HG03103 (cell line): ENCODE results near the gene MED15.
"Not testable (repeated sequence)": the region's sequence is repeated elsewhere in the genome, so short reads cannot be mapped to it uniquely, and the experiment has no call there.

Source experiments
- ATAC-seq: cut with Tn5 transposase; IDR thresholded peaks from one replicate; pipeline ENCODE4 v1.9.1; 2021; ENCODE audit warnings: low read depth; ENCODE audit not compliant: unreplicated experiment

MED15 gene

DNA sequence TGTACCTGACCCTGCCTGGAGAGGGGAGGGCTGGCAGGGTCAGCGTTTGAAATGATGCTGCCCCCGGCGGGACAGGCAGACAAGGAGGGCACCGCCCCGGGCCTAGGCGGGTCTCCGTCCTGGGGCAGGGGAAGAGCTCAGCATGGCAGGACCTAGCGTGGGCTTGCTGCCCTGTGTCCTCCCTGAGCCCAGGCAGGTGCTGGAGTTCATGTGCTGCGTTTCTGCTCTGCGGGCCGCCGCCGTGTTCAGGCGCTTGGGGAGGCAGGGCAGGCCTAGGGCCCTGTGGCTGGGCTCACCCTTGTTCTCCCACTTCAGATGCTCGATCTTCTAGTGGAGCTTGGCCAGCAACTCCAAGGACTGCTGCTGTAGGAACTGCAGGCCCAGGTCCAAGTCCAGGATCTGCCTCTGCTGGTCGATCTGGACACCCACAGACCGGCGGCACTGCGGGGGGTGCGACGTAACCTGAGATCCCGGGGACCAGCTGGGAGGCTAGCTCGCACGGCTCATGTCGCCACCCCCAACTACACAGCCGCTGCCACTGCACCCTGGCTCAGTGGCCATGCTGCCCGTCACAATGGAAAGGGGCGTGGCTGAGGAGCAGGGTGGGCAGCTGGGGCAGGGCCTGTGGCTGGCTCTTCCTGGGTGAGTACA lies 84.4 kb downstream of the MED15 start:
- ATAC-seq, result no peak

DNA sequence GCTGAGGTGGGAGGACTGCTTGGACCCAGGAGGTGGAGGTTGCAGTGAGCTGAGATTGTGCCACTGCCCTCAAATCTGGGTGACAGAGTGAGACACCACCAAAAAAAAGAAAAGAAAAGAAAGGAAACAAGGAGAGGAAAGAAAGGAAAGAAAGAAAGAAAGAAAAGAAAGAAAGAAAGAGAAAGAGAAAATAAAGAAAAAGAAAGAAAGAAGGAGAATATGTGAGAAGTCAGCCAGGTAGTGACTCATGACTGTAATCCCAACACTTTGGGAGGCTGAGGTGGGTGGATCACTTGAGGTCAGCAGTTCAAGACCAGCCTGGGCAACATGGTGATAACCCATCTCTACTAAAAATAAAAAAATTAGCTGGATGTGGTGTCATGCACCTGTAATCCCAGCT lies 86.6 kb downstream of the MED15 start:
- ATAC-seq, result not testable (repeated sequence)

DNA sequence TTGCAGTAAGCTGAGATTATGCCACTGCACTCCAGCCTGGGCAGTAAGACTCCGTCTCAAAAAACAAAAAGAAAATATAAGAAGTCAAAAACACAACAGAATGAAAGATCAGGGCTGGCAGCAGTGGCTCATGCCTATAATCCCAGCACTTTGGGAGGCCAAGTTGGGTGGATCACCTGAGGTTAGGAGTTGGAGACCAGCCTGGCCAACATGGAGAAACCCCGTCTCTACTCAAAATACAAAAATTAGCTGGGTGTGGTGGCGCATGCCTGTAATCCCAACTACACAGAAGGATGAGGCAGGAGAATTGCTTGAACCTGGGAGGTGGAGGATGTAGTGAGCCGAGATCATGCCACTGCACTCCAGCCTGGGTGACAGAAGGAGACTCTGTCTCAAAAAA lies 87.1 kb downstream of the MED15 start:
- ATAC-seq, result not testable (repeated sequence)

DNA sequence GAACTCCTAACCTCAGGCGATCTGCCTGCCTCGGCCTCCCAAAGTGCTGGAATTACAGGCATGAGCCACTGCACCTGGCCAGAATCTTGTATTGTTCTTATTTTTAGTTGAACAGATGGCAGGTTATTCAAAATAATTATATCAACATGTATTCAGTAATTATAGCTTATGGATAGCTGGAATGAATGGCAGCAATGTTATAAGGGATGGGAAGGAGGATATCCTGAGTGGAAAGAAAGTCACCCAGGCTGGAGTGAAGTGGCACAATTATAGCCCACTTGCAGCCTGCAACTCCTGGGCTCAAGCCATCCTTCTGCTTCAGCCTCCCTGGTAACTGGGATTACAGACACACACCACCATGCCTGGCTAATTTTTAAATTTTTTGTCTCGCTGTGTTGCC lies 88.1 kb downstream of the MED15 start:
- no peak for ATAC-seq

DNA sequence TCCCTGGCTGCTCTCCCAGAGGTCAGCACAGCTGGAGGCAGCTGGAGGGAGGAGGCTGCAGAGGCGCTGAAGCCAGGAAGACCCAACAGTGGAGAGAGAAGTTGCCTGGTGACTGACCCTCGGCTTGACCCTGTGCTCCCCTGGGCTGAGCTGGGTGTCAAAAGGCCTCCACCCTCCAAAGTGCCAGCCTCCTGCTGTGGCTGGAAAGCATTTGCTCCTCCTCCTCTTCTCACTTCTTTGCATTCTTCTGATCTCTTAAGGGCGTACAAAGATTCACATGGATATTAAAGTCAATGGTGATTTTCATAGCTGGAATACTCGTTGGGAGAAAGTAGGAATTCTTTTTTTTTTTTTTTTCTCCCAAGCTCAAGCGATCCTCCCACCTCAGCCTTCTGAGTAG lies 91.7 kb downstream of the MED15 start:
- no peak for ATAC-seq

DNA sequence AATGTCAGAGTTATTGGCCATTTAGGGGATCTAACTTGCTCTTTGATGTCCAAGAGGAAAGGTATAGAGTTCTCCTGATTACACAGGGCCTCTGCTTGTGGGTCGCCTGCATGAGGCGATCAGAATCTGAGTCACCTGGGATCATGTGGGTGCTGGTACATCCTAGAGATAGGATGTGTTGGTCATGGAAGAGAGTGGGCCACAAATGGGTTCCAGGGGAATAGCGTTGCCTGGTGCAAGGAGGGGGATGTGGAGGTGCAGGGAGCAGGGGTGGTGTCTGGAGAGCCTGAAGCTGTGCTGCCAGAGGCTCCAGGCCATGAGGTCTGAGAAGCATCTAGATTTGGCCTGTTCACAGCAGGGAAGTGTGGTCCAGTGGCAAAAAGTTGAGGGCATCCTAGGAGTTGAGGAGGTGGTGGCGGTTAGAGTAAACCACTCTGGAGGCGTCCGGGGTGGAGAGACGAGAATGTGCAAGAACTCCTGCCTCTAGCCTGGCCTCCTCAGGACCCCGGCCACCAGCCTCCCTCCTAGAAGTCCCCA lies 92.8 kb downstream of the MED15 start:
- ATAC-seq, result no peak

DNA sequence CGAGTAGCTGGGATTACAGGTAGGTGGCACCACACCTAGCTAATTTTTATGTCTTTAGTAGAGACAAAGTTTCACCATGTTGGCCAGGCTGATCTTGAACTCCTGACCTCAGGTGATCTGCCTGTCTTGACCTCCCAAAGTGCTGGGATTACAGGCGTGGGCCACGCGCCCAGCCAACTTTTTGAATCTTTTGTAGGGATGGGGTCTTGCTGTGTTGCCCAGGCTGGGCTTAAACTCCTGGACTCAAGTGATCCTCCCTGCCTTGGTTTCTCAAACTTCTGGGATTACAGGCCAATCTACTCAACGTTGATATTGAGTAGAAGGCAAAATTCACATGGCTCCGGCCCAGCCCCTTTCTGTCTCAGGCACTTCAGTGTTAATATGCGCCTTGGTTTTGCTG lies 93.9 kb downstream of the MED15 start:
- ATAC-seq, result no peak

DNA sequence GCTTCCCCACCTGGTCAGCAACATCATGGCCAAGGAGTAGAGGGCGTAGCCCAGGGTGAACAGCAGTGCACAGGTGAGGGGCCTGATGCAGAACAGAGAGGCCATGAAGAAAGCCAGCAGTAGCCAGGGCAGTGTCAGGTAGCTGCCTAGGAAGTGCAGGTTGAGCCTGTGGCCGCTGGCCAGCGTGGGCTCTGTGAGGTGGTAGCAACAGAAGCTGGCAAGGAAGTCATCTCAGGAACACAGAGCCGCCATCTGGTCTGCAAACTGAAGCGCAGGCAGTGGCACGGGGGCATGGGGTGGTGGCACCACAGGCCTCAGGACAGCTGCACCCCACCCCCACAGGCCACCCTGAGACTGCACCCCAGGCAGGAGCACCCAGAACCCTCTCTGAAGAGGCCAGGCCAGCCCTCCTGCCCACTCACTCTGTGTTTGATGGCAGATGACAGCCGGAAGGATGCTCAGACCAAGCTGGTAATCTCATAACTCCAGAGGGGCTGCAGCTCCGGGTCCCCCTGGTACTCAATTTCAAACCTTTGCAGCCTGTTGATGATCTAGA lies 95.3 kb downstream of the MED15 start:
- ATAC-seq, result no peak

DNA sequence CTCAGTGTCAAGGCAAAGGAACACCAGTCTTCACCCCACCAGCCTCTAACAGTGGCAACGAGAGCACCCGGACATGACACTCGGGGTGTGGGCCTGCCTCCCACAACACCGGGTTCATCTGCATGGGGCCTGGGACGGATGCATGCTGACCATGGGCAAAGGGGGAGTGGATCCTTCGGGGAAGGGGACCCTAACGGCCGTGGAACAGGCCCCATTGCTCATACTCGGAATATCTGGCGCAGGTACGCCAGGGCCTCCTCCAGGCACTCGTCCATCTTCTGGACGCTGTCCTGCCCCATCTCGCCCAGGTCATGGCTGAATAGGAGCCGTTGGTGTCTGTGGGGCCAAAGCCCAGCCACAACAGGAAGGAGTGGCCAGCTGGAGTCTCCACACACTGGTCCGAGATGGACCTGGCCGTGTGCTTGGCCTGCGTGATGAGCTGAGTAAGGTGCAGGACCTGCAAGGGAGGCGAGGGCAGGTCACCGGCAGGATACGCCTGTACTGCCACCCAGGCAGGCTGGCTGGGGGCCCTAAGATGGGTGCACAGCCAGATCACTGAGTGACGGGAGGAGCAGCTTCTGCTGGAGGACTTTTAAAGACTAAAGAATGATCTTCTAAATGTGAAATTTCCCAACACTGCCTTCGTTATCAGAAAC lies 96.8 kb downstream of the MED15 start:
- ATAC-seq, result no peak

DNA sequence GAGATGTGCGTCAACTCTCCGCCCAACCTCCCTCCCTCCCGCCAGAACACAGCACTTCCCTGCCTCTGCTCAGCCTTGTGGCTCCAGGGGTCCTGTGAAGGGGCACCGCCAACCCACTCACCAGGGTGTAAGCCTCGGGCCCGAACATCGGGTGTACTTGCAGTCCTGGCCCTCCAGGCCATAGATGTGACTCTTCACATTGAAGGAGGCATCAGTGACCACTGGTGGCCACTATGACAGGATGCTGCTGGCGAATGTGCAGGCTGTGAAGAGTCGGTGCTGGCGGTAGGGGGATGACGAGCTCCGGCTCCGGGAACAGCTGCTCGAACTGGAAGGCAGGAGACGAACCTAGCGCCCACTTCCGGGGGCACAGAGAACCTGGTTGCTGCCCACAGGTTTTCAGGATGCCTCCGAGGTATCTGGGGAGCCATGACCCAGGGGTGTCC lies 97.4 kb downstream of the MED15 start:
- no peak for ATAC-seq

DNA sequence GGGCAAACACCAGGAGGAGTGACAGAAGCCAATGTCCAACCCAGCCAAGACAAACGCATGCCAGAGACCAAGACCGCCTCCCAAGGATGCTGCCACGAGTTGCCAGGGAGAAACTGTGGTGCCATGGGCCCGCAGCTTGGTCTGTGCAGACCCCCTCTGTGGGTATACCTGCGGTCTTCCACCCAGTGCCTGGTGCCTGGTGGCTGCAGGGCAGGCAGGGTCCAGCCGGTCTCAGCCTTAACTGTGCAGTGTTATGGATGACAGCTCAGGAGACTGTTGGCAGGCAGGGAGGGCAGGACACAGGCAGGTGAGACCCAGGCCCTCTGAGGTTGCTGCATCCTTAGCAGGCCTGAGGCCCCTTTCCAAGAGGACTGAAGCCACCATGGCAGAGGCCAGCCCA lies 97.9 kb downstream of the MED15 start:
- no peak for ATAC-seq

DNA sequence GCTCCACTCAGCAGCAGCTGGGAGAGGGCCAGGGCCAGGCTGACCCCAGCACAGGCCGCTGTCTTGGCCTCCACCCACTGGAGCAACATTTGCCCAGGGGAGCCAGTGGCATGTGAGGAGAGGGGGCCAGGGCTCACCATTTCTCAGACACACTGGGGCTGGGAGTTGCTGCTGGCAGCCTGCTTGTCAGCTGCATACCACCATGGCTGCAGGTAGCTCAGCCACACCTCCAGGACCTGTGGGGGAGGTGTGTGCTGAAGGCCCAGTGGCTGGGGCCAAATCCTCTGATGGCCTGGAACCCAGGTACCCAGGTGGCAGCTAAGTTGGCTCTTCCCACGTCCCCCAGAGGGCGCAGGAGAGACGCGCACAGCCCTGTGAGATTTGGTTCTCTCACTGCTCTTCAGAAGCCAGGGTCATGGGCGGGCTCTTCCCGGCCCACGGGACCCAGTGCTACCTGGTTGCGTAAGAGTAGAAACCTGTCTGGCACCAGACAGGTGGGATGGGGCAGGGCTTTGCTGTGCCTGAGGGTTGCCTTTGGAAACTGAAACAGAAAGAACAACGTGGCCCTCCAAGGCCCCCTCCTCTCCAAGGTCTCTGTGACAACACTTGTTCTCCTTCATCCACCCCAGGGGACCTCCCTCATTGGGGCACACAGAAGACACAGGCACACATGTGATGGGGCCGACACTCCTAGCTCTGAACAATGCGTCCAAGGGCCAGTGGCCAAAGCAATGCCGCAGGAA lies 98.8 kb downstream of the MED15 start:
- no peak for ATAC-seq

DNA sequence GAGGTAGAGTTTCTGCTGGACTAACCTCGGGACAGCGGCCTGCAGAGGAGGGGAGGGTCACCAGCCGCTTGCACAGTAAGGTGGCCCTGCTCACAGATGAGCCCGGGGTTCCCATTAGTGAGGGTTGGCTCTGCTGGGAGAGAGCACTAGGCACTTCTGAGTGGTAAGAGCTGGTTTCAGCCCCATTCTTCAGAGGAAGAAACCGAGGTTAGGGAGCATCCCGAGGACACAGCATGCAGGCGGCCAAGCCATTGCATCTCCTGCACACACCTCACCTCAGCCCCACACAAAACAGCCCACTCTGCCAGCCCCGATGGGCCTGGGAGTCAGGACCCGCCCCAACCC lies 99.3 kb downstream of the MED15 start:
- ATAC-seq, result no peak

DNA sequence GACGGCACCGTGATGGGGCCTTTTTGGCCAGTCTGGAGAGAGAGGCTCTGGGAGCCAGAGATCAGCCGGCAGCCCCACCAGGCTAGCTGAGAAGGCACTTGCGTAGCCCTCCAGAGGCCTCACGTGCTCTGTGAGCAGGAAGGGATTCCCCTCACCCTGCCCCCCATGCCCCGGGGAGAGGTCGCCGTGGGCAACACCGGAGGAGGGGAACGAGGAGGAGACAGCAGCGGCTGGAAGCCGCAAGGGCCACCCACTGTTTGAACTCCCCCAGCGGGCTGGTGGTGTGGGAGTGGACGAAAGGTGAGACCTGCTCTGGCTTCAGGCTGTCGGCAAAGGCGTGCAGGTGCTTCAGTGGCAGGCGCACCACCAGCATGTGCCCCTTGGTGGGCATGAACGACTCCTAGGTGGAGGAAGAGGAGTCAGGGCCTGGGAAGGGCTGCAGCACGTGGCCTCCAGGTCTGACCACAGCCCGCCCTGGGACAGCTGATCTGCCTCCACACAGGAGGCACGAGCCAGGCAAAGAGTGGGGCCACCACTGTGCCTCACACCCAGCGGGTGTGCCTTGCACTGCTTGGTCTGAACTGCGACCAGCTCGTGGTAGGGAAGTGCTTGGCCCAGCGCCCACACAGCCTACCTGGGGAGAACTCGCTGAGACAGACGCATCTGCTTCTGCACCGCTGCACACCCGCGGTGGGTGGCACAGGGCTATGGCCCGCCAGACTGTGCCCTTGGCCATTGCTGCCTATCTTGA lies 99.9 kb downstream of the MED15 start:
- ATAC-seq, result no peak

DNA sequence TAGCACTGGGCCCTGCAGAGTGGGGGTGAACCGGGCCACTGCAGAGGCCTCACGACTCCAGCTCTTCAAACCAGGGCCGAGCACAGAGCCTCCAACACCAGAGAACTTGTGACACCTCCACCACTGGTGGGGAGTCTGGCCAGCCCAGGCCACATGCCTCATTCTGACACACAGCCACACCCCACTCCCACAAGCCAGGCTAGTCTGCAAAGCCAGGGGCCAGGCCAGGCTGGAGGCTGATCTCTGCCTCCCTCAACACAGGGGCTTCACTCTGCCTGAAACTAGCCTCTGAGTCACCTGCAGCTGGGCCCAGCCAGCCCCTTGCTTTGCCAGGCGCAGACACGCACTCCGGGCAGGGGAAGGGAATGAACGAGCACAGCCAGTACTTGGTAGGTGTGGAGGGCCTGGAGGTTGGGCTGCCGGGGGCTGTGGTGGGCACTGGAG lies 102.9 kb downstream of the MED15 start:
- no peak for ATAC-seq

DNA sequence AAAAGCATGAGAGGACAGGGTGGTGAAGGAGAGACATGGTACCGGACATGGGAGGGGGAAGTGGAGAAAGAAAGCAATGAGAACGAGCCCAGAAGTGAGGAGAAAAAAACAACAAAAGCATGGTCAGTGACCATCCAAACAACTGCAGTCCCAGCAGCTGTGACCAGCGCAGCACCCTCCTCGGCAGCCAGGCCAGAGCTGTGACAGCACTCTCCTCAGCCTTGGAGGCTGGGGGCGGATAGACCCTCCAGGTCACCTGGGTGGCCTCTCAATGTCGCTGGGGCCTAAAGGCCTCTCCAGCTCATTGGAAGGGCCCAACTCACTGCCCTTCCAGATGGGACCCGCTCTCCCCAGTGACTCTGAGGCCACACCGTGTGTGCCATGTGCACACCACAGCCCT lies 103.3 kb downstream of the MED15 start:
- no peak for ATAC-seq

DNA sequence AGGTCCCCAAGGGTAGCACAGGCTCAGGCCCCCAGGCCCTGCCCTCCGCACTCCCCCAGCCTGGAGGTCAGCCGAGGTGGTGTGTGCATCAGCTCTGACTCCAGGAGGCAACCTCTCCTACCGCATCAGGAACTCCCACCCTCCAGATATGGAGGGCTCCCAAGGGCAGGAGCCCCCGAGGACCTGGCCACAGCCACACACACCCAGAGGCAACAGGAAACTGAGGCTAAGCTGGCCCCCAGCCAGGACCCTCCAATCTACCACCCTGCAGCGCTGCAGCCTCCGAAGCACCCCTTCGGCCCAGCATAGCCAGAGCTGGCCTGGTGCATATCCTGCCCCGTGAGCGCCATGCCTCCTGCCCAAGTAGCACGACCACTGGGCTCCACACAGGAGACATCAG lies 104.0 kb downstream of the MED15 start:
- no peak for ATAC-seq

DNA sequence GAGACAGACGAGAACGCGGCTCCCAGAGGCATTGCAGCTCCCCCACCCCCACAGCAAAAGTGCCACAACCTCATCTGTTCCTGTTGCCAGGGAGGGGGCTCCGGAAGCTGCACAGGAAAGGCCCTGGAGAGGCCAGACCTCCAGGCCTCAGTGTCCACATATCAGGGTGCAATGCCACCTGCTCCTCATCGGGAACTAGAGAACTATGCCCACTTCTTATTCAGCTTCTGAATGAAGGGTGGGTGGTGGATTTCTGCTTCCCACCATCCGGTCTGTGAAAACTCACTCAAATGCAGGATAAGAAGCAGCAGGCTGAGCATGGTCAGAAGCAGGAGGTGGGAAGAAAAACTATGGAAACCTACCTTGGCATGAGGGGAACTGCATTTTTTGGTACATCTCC lies 105.9 kb downstream of the MED15 start:
- ATAC-seq, result no peak

DNA sequence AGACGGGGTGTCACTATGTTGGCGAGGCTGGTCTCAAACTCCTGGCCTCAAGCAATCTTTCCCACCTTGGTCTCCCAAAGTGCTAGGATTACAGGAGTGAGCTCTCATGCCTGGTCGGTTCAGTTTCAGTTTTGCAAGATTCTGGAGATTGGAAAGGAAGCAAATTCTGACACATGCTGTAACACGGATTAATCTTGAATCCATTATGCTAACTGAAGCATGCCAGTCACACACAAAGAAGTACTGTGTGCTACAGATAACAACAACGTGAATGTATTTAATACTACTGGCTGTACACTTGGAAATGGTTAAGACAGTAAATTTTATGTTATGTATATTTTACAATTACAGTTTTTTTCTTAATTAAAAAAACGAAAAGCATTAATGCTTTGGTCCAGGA lies 107.6 kb downstream of the MED15 start:
- no peak for ATAC-seq

DNA sequence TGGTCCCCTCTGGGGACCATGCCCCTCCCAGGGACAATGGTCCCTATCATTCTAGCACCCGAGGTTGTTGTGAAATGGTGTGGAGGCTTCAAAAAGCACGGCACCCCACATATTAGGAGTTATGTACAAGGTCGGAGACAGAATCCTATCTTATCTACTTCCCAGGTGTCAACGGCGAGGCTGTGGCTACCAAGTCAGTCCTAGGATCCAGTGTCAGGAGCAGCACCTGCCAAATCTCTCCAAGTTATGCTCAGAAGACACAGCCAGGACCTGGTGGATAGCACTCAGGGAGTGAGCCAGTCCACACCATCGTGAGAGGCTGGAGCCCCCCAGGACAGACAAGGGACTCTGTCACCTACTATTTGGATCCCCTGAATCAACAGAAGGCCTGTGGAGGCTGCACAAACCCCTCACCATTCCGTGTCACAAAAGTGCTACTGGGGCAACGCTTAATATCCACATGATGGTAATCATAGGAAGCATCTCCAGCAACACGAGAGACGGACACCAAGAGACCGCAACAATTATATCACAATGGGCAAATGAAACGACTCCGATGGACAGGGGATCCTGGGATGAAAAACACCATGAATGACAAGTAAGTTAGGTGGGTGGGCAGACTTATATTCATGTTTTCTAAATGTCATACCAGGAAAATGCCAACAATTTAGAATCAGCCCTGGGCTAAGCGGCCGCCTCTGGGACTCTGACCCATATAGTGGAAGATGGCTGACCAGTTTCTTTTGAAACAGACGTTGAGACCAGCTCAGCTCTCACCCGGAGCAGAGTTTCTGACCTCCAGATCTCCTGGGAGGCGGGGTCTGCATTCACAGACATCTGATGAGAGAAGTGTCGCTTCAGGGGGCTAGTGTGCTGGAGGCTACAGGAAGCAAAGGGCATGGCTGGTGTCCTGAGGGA lies 108.4 kb downstream of the MED15 start:
- ATAC-seq, result no peak
